SU-DHL-6 (cell line): ENCODE data around the gene RAP1GAP2.

ENCODE experiments used
- CTCF ChIP-seq: fragments of 200-600 bp; sonication (generic); IDR thresholded peaks from one replicate; pipeline ENCODE4 v1.5.1; 2017; ENCODE audit warnings: antibody characterized with exemption, mild to moderate bottlenecking, low read length, moderate library complexity; ENCODE audit not compliant: insufficient read depth, poor library complexity, severe bottlenecking
- EZH2phosphoT487 ChIP-seq: fragments of 200-600 bp; sonication (generic), shearing (Covaris generic); conservative IDR thresholded peaks from 2 replicates; pipeline ENCODE4 v1.6.1; 2018; ENCODE audit warnings: mild to moderate bottlenecking, antibody characterized with exemption, low read length, moderate library complexity, mixed read lengths

DNA sequence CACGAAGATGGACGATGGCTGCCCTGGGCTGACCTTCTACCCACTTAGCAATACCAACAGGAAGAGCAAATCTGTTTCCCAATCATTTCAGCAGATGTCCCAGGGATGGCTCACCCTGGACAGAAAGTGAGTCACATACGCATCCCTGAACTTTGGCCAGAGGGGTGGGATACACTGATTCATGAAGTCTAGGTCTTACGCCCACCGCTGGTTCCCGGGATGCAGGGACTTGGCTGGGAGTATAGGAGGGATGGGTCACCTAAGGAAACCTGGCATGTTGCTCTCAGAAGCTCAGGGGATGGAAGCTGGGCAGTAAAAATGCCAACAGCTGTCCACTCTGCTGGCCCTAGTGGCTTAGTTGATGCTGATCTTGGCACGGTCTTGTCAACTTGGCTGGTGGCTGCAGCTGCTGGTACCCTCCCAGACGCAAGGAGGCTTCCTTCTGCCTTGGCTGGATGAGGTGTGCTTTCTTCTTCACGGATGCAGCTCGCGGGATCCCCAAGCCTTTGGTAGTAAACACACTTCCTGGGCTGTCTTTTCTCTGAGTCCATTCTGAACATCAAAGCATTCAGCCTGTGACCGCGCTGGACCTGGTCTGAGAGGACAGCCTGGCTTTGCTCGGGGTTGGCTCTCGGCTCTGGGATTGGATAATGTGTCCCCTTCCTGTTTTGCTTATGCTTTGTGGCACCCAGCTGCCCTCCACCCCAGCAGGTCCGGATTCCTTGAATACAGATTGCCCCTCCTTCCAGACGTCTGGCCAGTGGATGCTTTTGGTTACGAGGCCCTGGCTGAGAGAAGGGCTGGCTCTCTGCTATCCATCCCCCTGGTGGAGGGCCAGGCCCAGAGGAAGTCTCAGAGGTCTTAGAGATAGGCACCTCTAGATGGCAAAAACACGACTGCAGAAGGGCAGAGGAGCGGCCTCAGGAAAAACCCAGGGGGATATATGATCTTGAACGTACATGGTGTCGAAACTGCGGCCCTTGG is 71.5 kb downstream of the RAP1GAP2 start:
- TF ChIP-seq CTCF, result no peak
- no peak for TF ChIP-seq EZH2phosphoT487
